ENCODE measurements around the gene NFATC2IP. TPM values are rescaled to one million over a fixed set of nuclear protein-coding genes. Genes with fewer than 3 reads are reported as not detected.
A peak's percentile ranks its signal among the peaks of the same experiment; 100 is the strongest.

NFATC2IP gene
- total and polyA plus RNA-seq, 2 of the 13 experiments (the other 11 are each of a cell fraction or from before 2014, with no cell fraction given) = 32.1 to 48.5 TPM

GRCh38 chr16:28927815-28928214 is 22.9 kb upstream of the NFATC2IP start (continued):
- TF ChIP-seq ZNF574 (CRISPR knock-in tag; IDR thresholded peaks at IDR 0.05) = 0 out of 2 replicates have a peak, but pooled peaks have one; percentile 13
- no peak for TF ChIP-seq ZSCAN5A (CRISPR knock-in tag; IDR thresholded peaks at IDR 0.05; ENCODE audit: borderline replicate concordance)
- 0 out of 2 replicates have a peak, but pooled peaks have one; percentile 42 for TF ChIP-seq MAX (IDR thresholded peaks at IDR 0.05)
- TF ChIP-seq TRAFD1 (CRISPR knock-in tag; IDR thresholded peaks at IDR 0.05; ENCODE audit: borderline replicate concordance) = no peak
- TF ChIP-seq ZNF790 (CRISPR knock-in tag; IDR thresholded peaks at IDR 0.05; ENCODE audit: borderline replicate concordance) = 0 out of 2 replicates have a peak, but pooled peaks have one; percentile 34
- TF ChIP-seq SAP130 (CRISPR knock-in tag; IDR thresholded peaks at IDR 0.05; ENCODE audit: low read depth) = peak; percentile 52
- no peak for TF ChIP-seq IRF1 (CRISPR knock-in tag; IDR thresholded peaks at IDR 0.05; ENCODE audit: low read depth)
- TF ChIP-seq SRF (IDR thresholded peaks at IDR 0.05; ENCODE audit: low read depth, low read length) = no peak
- no peak for TF ChIP-seq USF2 (IDR thresholded peaks at IDR 0.05; ENCODE audit: low read depth, low read length)
- peak; percentile 37; the same call in 1 of the 2 replicates for TF ChIP-seq USF2 (CRISPR knock-in tag; IDR thresholded peaks at IDR 0.05; ENCODE audit: borderline replicate concordance)
- TF ChIP-seq SOX5 (CRISPR knock-in tag; IDR thresholded peaks at IDR 0.05; ENCODE audit: borderline replicate concordance) = peak; percentile 12; the same call in 1 of the 2 replicates
- peak; percentile 65 for TF ChIP-seq TFE3 (CRISPR knock-in tag; IDR thresholded peaks at IDR 0.05)
- no peak for TF ChIP-seq SALL1 (CRISPR knock-in tag; IDR thresholded peaks at IDR 0.05)
- TF ChIP-seq TCF7 (IDR thresholded peaks at IDR 0.05; ENCODE audit: low read depth) = peak; percentile 41; the same call in 1 of the 2 replicates
- TF ChIP-seq ZFY (CRISPR knock-in tag; IDR thresholded peaks at IDR 0.05) = 0 out of 2 replicates have a peak, but pooled peaks have one; percentile 15
- TF ChIP-seq ZNF83 (CRISPR knock-in tag; IDR thresholded peaks at IDR 0.05; ENCODE audit: borderline replicate concordance) = no peak
- TF ChIP-seq ZFX (CRISPR knock-in tag; IDR thresholded peaks at IDR 0.05; ENCODE audit: low read depth) = peak; percentile 44; the same call in 1 of the 2 replicates

Measured in HepG2 (cell line).